Choroid plexus epithelial cell (primary cell): ENCODE data around the gene C2orf15.

Experiments
- DNase-seq: peaks from one replicate; pipeline ENCODE4 v3.0.0-alpha.2; 2010; ENCODE audit warnings: low read depth
- H3K4me3 ChIP-seq: 2 replicates; pipeline ENCODE4 v1.5.1; 2011; ENCODE audit warnings: low read depth, mild to moderate bottlenecking, control low read depth, low read length, moderate library complexity
- TF ChIP-seq, protein P1 (sequence below): conservative IDR thresholded peaks from 2 replicates; pipeline ENCODE4 v1.5.1; 2011; ENCODE audit warnings: low read depth, mild to moderate bottlenecking, control low read depth, inconsistent platforms, low read length, moderate library complexity

C2orf15 gene

GRCh38 chr2:99166218-99166617, 24.7 kb downstream of the C2orf15 start:
- DNase-seq = no peak
- TF ChIP-seq, protein P1, sequence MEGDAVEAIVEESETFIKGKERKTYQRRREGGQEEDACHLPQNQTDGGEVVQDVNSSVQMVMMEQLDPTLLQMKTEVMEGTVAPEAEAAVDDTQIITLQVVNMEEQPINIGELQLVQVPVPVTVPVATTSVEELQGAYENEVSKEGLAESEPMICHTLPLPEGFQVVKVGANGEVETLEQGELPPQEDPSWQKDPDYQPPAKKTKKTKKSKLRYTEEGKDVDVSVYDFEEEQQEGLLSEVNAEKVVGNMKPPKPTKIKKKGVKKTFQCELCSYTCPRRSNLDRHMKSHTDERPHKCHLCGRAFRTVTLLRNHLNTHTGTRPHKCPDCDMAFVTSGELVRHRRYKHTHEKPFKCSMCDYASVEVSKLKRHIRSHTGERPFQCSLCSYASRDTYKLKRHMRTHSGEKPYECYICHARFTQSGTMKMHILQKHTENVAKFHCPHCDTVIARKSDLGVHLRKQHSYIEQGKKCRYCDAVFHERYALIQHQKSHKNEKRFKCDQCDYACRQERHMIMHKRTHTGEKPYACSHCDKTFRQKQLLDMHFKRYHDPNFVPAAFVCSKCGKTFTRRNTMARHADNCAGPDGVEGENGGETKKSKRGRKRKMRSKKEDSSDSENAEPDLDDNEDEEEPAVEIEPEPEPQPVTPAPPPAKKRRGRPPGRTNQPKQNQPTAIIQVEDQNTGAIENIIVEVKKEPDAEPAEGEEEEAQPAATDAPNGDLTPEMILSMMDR = no peak
- H3K4me3 ChIP-seq = no peak overlapping the region

GRCh38 chr2:99169534-99169933, 28.0 kb downstream of the C2orf15 start:
- DNase-seq = no peak
- TF ChIP-seq, protein P1 = no peak
- no peak overlapping the region for H3K4me3 ChIP-seq

- H3K4me3 ChIP-seq = no peak overlapping the region
- TF ChIP-seq, protein P1 = no peak
- no peak for DNase-seq
Measured at GRCh38 chr2:99171377-99172140, 30.1 kb downstream of the C2orf15 start.

DNA sequence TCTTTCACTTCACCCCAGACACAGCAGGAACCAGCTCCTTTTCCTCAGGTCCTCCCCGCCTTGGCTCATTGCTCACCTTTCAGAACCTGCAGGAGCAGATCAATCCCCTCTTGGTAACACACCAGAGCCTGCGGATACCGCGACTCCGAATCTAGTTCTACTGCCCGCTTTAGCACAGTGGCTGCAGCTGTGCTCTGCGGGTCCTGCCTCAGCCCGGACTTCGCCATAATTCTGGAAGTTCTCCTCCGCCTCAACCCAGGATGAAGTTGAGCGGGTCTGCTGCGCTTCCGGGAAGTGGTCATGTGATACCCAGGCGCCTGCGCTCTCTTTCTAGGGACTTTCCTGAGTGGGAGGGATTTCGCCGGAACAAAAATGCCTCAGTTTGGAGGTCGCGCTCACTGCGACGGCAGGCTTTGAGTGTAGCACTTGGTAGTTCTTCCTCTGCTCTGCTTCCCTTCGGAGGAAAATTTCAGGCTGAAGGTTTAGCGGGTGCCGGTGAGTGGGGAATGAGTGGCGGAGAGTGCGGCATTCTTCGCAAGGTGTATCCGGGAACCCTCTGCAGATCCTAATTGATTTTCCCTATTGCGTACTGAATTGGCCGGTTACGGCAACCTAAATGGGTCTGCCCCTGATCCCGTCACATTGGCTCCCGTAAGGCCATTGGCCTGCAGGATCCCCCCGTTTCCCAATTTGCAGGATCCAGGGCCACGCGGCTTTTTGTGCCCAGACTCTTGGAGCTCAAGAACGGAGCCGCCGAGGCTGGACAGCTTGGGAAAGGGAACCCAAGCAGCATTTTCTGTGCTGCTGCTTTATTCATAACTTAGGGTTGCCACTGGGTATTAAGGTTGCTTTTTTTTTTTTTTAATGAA, 39.5 kb downstream of the C2orf15 start, which contains the start of the genes MITD1 and MRPL30:
MITD1 (minus strand) TSS at position 304 of the 869 bp plus-strand sequence; CDS start at position 227, 77 bp downstream.
MRPL30 (plus strand) TSS at position 430 of the 869 bp plus-strand sequence. CDS start 5,020 bp downstream, outside the sequence.
- TF ChIP-seq, protein P1 = no peak

DNA sequence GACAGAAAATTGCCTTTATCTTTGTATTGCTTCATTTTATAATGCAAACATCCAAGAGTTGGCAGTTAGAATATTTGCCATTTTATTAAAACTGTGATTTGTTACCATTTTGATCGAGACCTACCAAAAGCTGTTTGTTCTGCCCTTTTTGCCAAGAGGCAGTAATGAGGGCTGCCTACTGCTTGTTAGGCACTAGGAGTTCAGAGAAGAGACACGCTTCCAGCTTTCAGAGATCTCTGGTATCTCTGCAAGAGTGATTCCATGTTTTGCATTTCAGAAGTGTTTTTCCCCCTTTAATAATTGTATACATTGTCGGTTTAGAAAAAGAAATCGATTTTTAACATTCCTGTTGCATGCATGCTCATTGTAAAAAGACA, 40.1 kb downstream of the C2orf15 start:
- peak; percentile 13 for DNase-seq
- TF ChIP-seq, protein P1 = no peak
- peak overlapping the region; percentile 96 for H3K4me3 ChIP-seq

More for the DNA sequence above, 39.5 kb downstream of the C2orf15 start, which contains the start of the genes MITD1 and MRPL30:
- DNase-seq = peak; percentile 97
- peak within 1 kb of the TSS; percentile 96 for H3K4me3 ChIP-seq

- no peak overlapping the region for H3K4me3 ChIP-seq
- DNase-seq = no peak
- TF ChIP-seq, protein P1 = no peak
Measured at GRCh38 chr2:99183025-99183424, 41.5 kb downstream of the C2orf15 start.
